NK-92 (cell line): ENCODE measurements around the gene HSDL1.

ENCODE experiments used
- DNase-seq: peaks from one replicate; lab custom pipeline; 2025; ENCODE audit not compliant: unreplicated experiment; lab: John Stamatoyannopoulos, UW

Gene HSDL1

GRCh38 chr16:84110527-84110926 lies 34.5 kb downstream of the HSDL1 start:
- DNase-seq: no peak

- no peak for DNase-seq
Measured at GRCh38 chr16:84109598-84110335, 35.2 kb downstream of the HSDL1 start.

GRCh38 chr16:84107921-84108320 lies 37.1 kb downstream of the HSDL1 start:
- DNase-seq: no peak

GRCh38 chr16:84105948-84106740 lies 38.8 kb downstream of the HSDL1 start:
- DNase-seq: no peak

- DNase-seq: no peak
Measured at GRCh38 chr16:84105301-84105815, 39.6 kb downstream of the HSDL1 start.

- no peak for DNase-seq
Measured at GRCh38 chr16:84104231-84104630, 40.7 kb downstream of the HSDL1 start.

- no peak for DNase-seq
Measured at GRCh38 chr16:84103678-84104077, 41.3 kb downstream of the HSDL1 start.

GRCh38 chr16:84098939-84099338 lies 46.0 kb downstream of the HSDL1 start:
- DNase-seq: no peak

GRCh38 chr16:84096447-84097005 lies 48.5 kb downstream of the HSDL1 start:
- DNase-seq: no peak

- DNase-seq: no peak
Measured at GRCh38 chr16:84095466-84095865, 49.5 kb downstream of the HSDL1 start.

GRCh38 chr16:84093879-84094270 lies 51.1 kb downstream of the HSDL1 start:
- no peak for DNase-seq

- DNase-seq: no peak
Measured at GRCh38 chr16:84093120-84093878, 51.7 kb downstream of the HSDL1 start.

- no peak for DNase-seq
Measured at GRCh38 chr16:84091460-84091859, 53.5 kb downstream of the HSDL1 start.

GRCh38 chr16:84090211-84090610 lies 54.8 kb downstream of the HSDL1 start:
- no peak for DNase-seq

- no peak for DNase-seq
Measured at GRCh38 chr16:84088695-84089395, 56.1 kb downstream of the HSDL1 start.

GRCh38 chr16:84087466-84088151 lies 57.4 kb downstream of the HSDL1 start:
- DNase-seq: no peak

- DNase-seq: no peak
Measured at GRCh38 chr16:84087001-84087400, 58.0 kb downstream of the HSDL1 start.

GRCh38 chr16:84086341-84086740 lies 58.6 kb downstream of the HSDL1 start:
- no peak for DNase-seq

GRCh38 chr16:84085773-84086172 lies 59.2 kb downstream of the HSDL1 start:
- DNase-seq: no peak

GRCh38 chr16:84085271-84085667 lies 59.7 kb downstream of the HSDL1 start:
- DNase-seq: no peak
